Kidney (tissue), 14 donors: ENCODE measurements around the gene ADARB1. TPM values are rescaled to one million over a fixed set of nuclear protein-coding genes. Genes with fewer than 3 reads are reported as not detected.

Experiments
- DNase-seq, 5 donors: peaks; one replicate each; pipeline ENCODE4 v3.0.0-alpha.2; 2013 to 2020
- FAIRE-seq: peaks from 2 replicates; lab custom pipeline; 2012; peaks lifted over from hg19 to GRCh38; lab: Jason Lieb, UNC
- H3K27ac ChIP-seq, 2 donors: one replicate each; pipeline ENCODE4 v1.7.0; 2013; ENCODE audit warnings: low read depth in 2 of 2, low read length in 2 of 2, inconsistent platforms in 1 of 2
- H3K27me3 ChIP-seq: one replicate; pipeline ENCODE4 v1.7.1; 2013; ENCODE audit warnings: low read length, inconsistent platforms; ENCODE audit not compliant: control insufficient read depth, insufficient read depth
- H3K36me3 ChIP-seq, 3 donors: one replicate each; pipeline versions ENCODE4 v1.7.0 to v1.7.1; 2013; ENCODE audit warnings: low read length in 3 of 3, control low read depth in 1 of 3, inconsistent platforms in 1 of 3; ENCODE audit not compliant: insufficient read depth in 3 of 3, control insufficient read depth in 2 of 3
- H3K4me1 ChIP-seq, 3 donors: one replicate each; pipeline versions ENCODE4 v1.7.0 to v1.7.1; 2013; ENCODE audit warnings: low read length in 3 of 3, inconsistent platforms in 1 of 3, low read depth in 1 of 3; ENCODE audit not compliant: control insufficient read depth in 2 of 3, insufficient read depth in 2 of 3
- H3K4me3 ChIP-seq, 3 donors: one replicate each; pipeline versions ENCODE4 v1.7.0 to v1.8.1; 2013; ENCODE audit warnings: low read length in 3 of 3, control low read depth in 1 of 3, inconsistent platforms in 1 of 3
- H3K9ac ChIP-seq, 3 donors: one replicate each; pipeline versions ENCODE4 v1.7.0 to v1.7.1; 2013; ENCODE audit warnings: low read length in 3 of 3, control low read depth in 1 of 3, inconsistent platforms in 1 of 3
- H3K9me3 ChIP-seq, 3 donors: one replicate each; pipeline versions ENCODE4 v1.7.0 to v1.7.1; 2013; ENCODE audit warnings: low read length in 3 of 3, control low read depth in 1 of 3, inconsistent platforms in 1 of 3; ENCODE audit not compliant: control insufficient read depth in 2 of 3, insufficient read depth in 1 of 3
- CTCF ChIP-seq: IDR thresholded peaks from 3 replicates; pipeline ENCODE4 v1.5.1; 2012; ENCODE audit warnings: mild to moderate bottlenecking, moderate library complexity, borderline replicate concordance; ENCODE audit not compliant: insufficient read depth; ENCODE audit errors: extremely low read depth
- intact Hi-C: fragments of 100-400 bp; cut with DNase I; formaldehyde crosslinking; loops from one replicate; pipeline ENCODE4 v1.11.1; 2022
- polyA plus RNA-seq: library from polyadenylated mRNA; stranded (reverse); fragments of 350-450 nt; fragmentation: Illumina TruSeq; extraction: RNeasy Lipid Tissue Mini Kit (QIAGEN cat#74804); gene quantifications from one replicate; pipeline ENCODE4 v1.2.3, GENCODE V29; 2014; ENCODE audit warnings: low read depth, low replicate concordance; ENCODE audit not compliant: insufficient read depth
- total RNA-seq: library from RNA; stranded (reverse); fragmentation: NEBNext Ultra II Directional; extraction: Animal tissue kit (Norgen Biotek cat#: 25700); gene quantifications from one replicate; pipeline ENCODE4 v1.2.1, GENCODE V29; 2021
- donor health status: control.
- donor health status: control.
- donor health status: control.
- donor health status: control.
- donor health status: control.
- donor health status: DM: yes; HTN: yes; CAD: no.
- donor health status: Normal renal cell carcinoma (clear cell type).

ADARB1 gene
- total and polyA plus RNA-seq, 2 donors from 2014 or later: 6.7 to 34.9 TPM

- H3K27me3 ChIP-seq: no peaks in the 10 kb centered on the region
- H3K4me1 ChIP-seq: peaks cover 0 to 5% (median 0%) of the 10 kb centered on the region in 3 donors
- intact Hi-C loops: no loop called here
- H3K27ac ChIP-seq: no peak overlapping the region
- H3K9me3 ChIP-seq: no peaks in the 10 kb centered on the region
- FAIRE-seq: no peak
- no peak overlapping the region for H3K9ac ChIP-seq
- H3K4me3 ChIP-seq: no peak overlapping the region
- TF ChIP-seq CTCF: no peak
- H3K36me3 ChIP-seq: no peaks in the 10 kb centered on the region
- peak in 1 of 5 donors; percentile 31 for DNase-seq
Observed at GRCh38 chr21:45042664-45043161, 31.7 kb upstream of the ADARB1 start.

- TF ChIP-seq CTCF: no peak
- FAIRE-seq (no peak), DNase-seq (no peak)
Observed at GRCh38 chr21:45043541-45044020, 30.8 kb upstream of the ADARB1 start.

GRCh38 chr21:45045481-45045880 is 28.9 kb upstream of the ADARB1 start:
- DNase-seq (no peak), FAIRE-seq (no peak)
- intact Hi-C loops: no loop called here
- TF ChIP-seq CTCF: no peak
- no peaks in the 10 kb centered on the region for H3K27me3 ChIP-seq
- no peaks in the 10 kb centered on the region for H3K36me3 ChIP-seq
- no peak overlapping the region for H3K4me3 ChIP-seq
- no peak overlapping the region for H3K9ac ChIP-seq
- H3K4me1 ChIP-seq: peaks cover 0 to 3% (median 0%) of the 10 kb centered on the region in 3 donors
- H3K9me3 ChIP-seq: no peaks in the 10 kb centered on the region
- no peak overlapping the region for H3K27ac ChIP-seq

More at GRCh38 chr21:45043541-45044020, 30.8 kb upstream of the ADARB1 start:
- Histone ChIP-seq H3K9me3 (no peaks in the 10 kb centered on the region), H3K9ac (no peak overlapping the region), H3K27me3 (no peaks in the 10 kb centered on the region), H3K4me1 (peaks cover 0 to 5% (median 0%) of the 10 kb centered on the region in 3 donors), H3K4me3 (no peak overlapping the region), H3K27ac (no peak overlapping the region), H3K36me3 (no peaks in the 10 kb centered on the region)
- intact Hi-C loops: no loop called here

- TF ChIP-seq CTCF: no peak
- no peak overlapping the region for H3K4me3 ChIP-seq
Observed at GRCh38 chr21:45047257-45047656, 27.1 kb upstream of the ADARB1 start.

More at GRCh38 chr21:45047257-45047656, 27.1 kb upstream of the ADARB1 start:
- Histone ChIP-seq H3K9ac (no peak overlapping the region), H3K27me3 (no peaks in the 10 kb centered on the region), H3K4me1 (no peaks in the 10 kb centered on the region), H3K36me3 (no peaks in the 10 kb centered on the region), H3K27ac (no peak overlapping the region), H3K9me3 (no peaks in the 10 kb centered on the region)
- intact Hi-C loops: no loop called here
- no peak for FAIRE-seq
- DNase-seq: no peak
